Central memory CD8-positive, alpha-beta T cell (primary cell): Measurements from ENCODE around the gene LMF2.

Source experiments
- ATAC-seq: fragments of 150-1000 bp; cut with Tn5 transposase; replicated peaks from 2 replicates; pipeline ENCODE4 v1.10.0; 2022; ENCODE audit warnings: mild to moderate bottlenecking, moderate FRiP score, moderate number of reproducible peaks; ENCODE audit not compliant: poor library complexity, severe bottlenecking; ENCODE audit errors: extremely low read depth
- DNase-seq, 2 donors: peaks; one replicate each; pipeline ENCODE4 v3.0.0; 2021; ENCODE audit warnings: low spot score in 2 of 2
- H3K27ac Mint-ChIP-seq: one replicate; pipeline ENCODE4 v1.8.0; 2022; ENCODE audit warnings: low read depth, mild to moderate bottlenecking, moderate library complexity, mixed read lengths
- H3K27me3 Mint-ChIP-seq: one replicate; pipeline ENCODE4 v1.8.0; 2022; ENCODE audit warnings: mixed read lengths
- H3K36me3 Mint-ChIP-seq: one replicate; pipeline ENCODE4 v1.8.0; 2022; ENCODE audit warnings: mild to moderate bottlenecking, moderate library complexity, mixed read lengths; ENCODE audit not compliant: insufficient read depth
- H3K4me1 Mint-ChIP-seq: one replicate; pipeline ENCODE4 v1.8.0; 2022; ENCODE audit warnings: mixed read lengths
- H3K4me3 Mint-ChIP-seq: one replicate; pipeline ENCODE4 v1.8.0; 2022; ENCODE audit warnings: mild to moderate bottlenecking, moderate library complexity, mixed read lengths
- H3K9me3 Mint-ChIP-seq: one replicate; pipeline ENCODE4 v1.8.0; 2022; ENCODE audit warnings: mixed read lengths

Gene LMF2

GRCh38 chr22:50465066-50465930 lies 42.2 kb downstream of the LMF2 start:
- H3K4me3 Mint-ChIP-seq = no peak overlapping the region
- peaks cover 31% of the 10 kb centered on the region for H3K4me1 Mint-ChIP-seq
- H3K27ac Mint-ChIP-seq = no peak overlapping the region
- no peaks in the 10 kb centered on the region for H3K9me3 Mint-ChIP-seq
- no peaks in the 10 kb centered on the region for H3K27me3 Mint-ChIP-seq
- ATAC-seq = no peak
- DNase-seq = no peak
- H3K36me3 Mint-ChIP-seq = peaks cover 47% of the 10 kb centered on the region

DNA sequence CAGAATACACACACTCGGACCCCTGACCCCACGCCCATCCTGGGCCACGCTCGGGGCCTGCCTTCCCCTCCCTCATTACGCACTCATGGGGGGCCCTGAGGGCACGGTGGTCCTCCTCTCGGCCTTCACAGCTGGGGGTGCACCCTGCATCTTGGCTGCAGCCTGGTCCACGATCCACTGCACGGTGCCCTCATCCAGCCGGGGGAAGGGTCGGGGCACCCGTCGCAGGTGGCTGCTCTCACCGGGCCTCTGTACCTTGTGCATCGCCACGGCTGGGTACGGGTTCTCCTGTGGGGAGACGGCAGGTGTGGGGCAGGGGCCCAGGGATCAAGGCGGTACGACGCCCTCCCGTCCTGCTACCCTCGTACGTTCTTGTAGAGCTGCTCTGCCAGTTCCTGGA lies 43.1 kb downstream of the LMF2 start:
- no peak overlapping the region for H3K27ac Mint-ChIP-seq
- peaks cover 23% of the 10 kb centered on the region for H3K4me1 Mint-ChIP-seq
- H3K27me3 Mint-ChIP-seq = no peaks in the 10 kb centered on the region
- H3K36me3 Mint-ChIP-seq = peaks cover 44% of the 10 kb centered on the region
- H3K4me3 Mint-ChIP-seq = no peak overlapping the region
- ATAC-seq = no peak
- no peaks in the 10 kb centered on the region for H3K9me3 Mint-ChIP-seq
- DNase-seq = no peak

- Mint-ChIP-seq H3K36me3 (peaks cover 46% of the 10 kb centered on the region), H3K27me3 (no peaks in the 10 kb centered on the region), H3K4me1 (peaks cover 15% of the 10 kb centered on the region), H3K9me3 (no peaks in the 10 kb centered on the region), H3K27ac (no peak overlapping the region), H3K4me3 (no peak overlapping the region)
- DNase-seq = no peak
- ATAC-seq = no peak
Observed at GRCh38 chr22:50463188-50463900, 44.2 kb downstream of the LMF2 start.

- Mint-ChIP-seq H3K4me3 (no peak overlapping the region), H3K36me3 (peaks cover 52% of the 10 kb centered on the region)
Observed at GRCh38 chr22:50461979-50462540, 45.4 kb downstream of the LMF2 start.

GRCh38 chr22:50461536-50461935 lies 46.0 kb downstream of the LMF2 start:
- Mint-ChIP-seq H3K36me3 (peaks cover 53% of the 10 kb centered on the region), H3K27ac (no peak overlapping the region)

More at GRCh38 chr22:50461979-50462540, 45.4 kb downstream of the LMF2 start:
- ATAC-seq (no peak), DNase-seq (no peak)
- H3K27ac Mint-ChIP-seq = no peak overlapping the region
- H3K9me3 Mint-ChIP-seq = no peaks in the 10 kb centered on the region
- H3K4me1 Mint-ChIP-seq = peaks cover 21% of the 10 kb centered on the region
- no peaks in the 10 kb centered on the region for H3K27me3 Mint-ChIP-seq

GRCh38 chr22:50460938-50461337 lies 46.6 kb downstream of the LMF2 start:
- no peak overlapping the region for H3K4me3 Mint-ChIP-seq
- DNase-seq (no peak), ATAC-seq (no peak)
- peaks cover 51% of the 10 kb centered on the region for H3K36me3 Mint-ChIP-seq
- H3K9me3 Mint-ChIP-seq = no peaks in the 10 kb centered on the region
- H3K4me1 Mint-ChIP-seq = peaks cover 12% of the 10 kb centered on the region
- H3K27ac Mint-ChIP-seq = no peak overlapping the region
- H3K27me3 Mint-ChIP-seq = no peaks in the 10 kb centered on the region

More at GRCh38 chr22:50461536-50461935, 46.0 kb downstream of the LMF2 start:
- DNase-seq (no peak), ATAC-seq (no peak)
- Mint-ChIP-seq H3K4me3 (no peak overlapping the region), H3K4me1 (peaks cover 18% of the 10 kb centered on the region), H3K9me3 (no peaks in the 10 kb centered on the region), H3K27me3 (no peaks in the 10 kb centered on the region)

- peak overlapping the region; percentile 83 for H3K27ac Mint-ChIP-seq
- ATAC-seq = no peak
- no peaks in the 10 kb centered on the region for H3K27me3 Mint-ChIP-seq
- no peak overlapping the region for H3K4me3 Mint-ChIP-seq
- no peak for DNase-seq
- peaks cover 60% of the 10 kb centered on the region for H3K36me3 Mint-ChIP-seq
- peaks cover 12% of the 10 kb centered on the region for H3K4me1 Mint-ChIP-seq
- H3K9me3 Mint-ChIP-seq = no peaks in the 10 kb centered on the region
Observed at GRCh38 chr22:50459496-50460140, 47.9 kb downstream of the LMF2 start.

- Mint-ChIP-seq H3K27ac (peak overlapping the region; percentile 83), H3K9me3 (no peaks in the 10 kb centered on the region), H3K36me3 (peaks cover 57% of the 10 kb centered on the region), H3K4me1 (peaks cover 12% of the 10 kb centered on the region), H3K4me3 (no peak overlapping the region), H3K27me3 (no peaks in the 10 kb centered on the region)
- DNase-seq (no peak), ATAC-seq (no peak)
Observed at GRCh38 chr22:50459016-50459415, 48.5 kb downstream of the LMF2 start.

- Mint-ChIP-seq H3K27ac (peak overlapping the region; percentile 49), H3K4me1 (peaks cover 18% of the 10 kb centered on the region), H3K9me3 (no peaks in the 10 kb centered on the region), H3K36me3 (peaks cover 59% of the 10 kb centered on the region), H3K27me3 (no peaks in the 10 kb centered on the region), H3K4me3 (no peak overlapping the region)
- ATAC-seq = no peak
- no peak for DNase-seq
Observed at GRCh38 chr22:50456466-50457234, 50.9 kb downstream of the LMF2 start.

DNA sequence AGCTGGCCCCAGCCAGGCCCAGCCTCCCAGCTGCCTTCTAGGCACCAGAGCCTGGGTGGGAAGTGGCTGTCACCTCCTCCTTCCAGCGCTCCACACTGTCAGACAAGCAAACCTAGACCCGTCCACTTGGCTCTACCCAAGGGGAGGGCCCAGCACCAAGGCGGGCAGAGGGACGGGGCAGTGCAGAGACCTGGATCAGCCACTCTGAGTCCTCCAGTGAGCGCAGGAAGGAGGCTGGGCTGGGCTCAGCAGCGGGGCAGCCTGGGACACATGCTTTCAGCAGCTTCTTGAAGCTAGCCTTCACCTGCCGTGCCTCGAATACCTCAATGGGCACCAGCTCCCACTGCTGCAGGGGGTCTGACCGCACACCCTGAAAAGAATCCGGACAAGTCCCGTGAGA lies 51.5 kb downstream of the LMF2 start:
- ATAC-seq (no peak), DNase-seq (no peak)
- Mint-ChIP-seq H3K27me3 (no peaks in the 10 kb centered on the region), H3K9me3 (no peaks in the 10 kb centered on the region), H3K4me3 (no peak overlapping the region), H3K27ac (no peak overlapping the region), H3K4me1 (peaks cover 23% of the 10 kb centered on the region), H3K36me3 (peaks cover 60% of the 10 kb centered on the region)

DNA sequence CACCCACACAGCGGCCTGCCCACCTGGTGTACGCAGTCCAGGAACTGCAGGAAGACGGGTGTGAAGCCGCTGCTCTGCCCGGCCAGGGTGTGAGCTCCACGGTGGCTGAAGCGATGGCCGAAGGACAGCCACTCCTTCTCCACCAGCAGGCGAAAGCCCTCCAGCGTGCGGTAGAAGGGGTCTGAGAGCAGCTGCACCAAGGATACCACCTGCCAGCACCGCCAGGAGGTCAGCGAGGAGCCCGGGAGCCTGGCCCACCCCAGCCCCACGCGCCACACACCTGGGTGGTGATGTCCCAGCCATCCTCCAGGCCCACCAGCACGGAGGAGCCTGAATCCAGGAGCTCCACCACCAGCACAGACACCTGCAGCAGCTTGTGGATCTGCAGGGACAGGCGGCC lies 52.3 kb downstream of the LMF2 start:
- Mint-ChIP-seq H3K4me3 (no peak overlapping the region), H3K9me3 (no peaks in the 10 kb centered on the region), H3K27ac (peak overlapping the region; percentile 64), H3K4me1 (peaks cover 23% of the 10 kb centered on the region), H3K27me3 (no peaks in the 10 kb centered on the region), H3K36me3 (peaks cover 65% of the 10 kb centered on the region)
- DNase-seq (no peak), ATAC-seq (no peak)

DNA sequence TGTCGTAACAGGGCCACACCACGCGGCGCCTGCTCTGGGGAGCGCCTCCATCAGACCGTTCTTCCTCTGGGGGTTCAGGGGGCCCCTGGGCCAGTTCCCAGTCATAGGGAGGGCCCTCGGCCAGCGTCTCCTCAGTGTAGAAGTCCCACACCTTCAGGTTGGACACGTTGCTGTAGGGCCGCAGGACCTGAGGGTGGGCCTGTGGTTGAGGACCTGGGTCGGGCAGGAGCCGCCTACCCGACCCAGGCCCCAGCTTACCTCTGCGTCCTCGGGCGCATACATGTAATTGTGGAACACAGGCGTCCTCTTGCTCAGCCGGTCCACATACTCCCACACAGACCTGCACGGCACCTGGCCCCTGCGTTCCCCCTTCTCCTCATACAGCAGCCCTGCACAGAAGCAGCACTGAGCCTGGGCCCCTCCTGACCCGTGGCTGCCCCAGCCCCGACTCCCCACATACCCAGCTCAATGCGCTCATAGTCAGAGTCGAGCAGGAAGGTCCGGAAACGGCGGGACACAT lies 52.9 kb downstream of the LMF2 start:
- no peak overlapping the region for H3K4me3 Mint-ChIP-seq
- H3K27me3 Mint-ChIP-seq = no peaks in the 10 kb centered on the region
- H3K27ac Mint-ChIP-seq = peak overlapping the region; percentile 64
- peaks cover 68% of the 10 kb centered on the region for H3K36me3 Mint-ChIP-seq
- ATAC-seq (no peak), DNase-seq (no peak)
- no peaks in the 10 kb centered on the region for H3K9me3 Mint-ChIP-seq
- H3K4me1 Mint-ChIP-seq = peaks cover 27% of the 10 kb centered on the region
